NCI-H510A (cell line): ENCODE results near the gene PUS10.
"Not testable (repeated sequence)": the region's sequence is repeated elsewhere in the genome, so short reads cannot be mapped to it uniquely, and the experiment has no call there.

Source experiments
- DNase-seq: peaks from one replicate; lab custom pipeline; 2025; lab: John Stamatoyannopoulos, UW

PUS10 gene

DNA sequence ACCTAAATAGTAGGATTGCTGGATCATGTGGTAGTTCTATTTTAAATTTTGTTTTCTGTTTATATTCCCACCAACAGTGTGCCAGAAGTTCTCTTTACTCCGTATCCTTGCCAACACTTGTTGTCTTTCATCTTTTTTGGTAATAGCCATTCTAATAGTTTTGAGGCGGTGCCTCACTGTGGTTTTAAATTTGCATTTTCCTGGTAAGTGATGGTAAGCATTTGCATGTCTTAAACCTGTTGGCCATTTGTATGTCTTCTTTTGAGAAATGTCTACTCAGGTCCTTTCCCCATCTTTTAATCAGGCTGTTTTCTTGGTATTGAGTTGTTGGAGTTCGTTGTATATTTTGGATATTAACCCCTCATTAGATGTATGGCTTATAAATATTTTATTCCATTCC is 85.1 kb downstream of the PUS10 start:
- no peak for DNase-seq

DNA sequence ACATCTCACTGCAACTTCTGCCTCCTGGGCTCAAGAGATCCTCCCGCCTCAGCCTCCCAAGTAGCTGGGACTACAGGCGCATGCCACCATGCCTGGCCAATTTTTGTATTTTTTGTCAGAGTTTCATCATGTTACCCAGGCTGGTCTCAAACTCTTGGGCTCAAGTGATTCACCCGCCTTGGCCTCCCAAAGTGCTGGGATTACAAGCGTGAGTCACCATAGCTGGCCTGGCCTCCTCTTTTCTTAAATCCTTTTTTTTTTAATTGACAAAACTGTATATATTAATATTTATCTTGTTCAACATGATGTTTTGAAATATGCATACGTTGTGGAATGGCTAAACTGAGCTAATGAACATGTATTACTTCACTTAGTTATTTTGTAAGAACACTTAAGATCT is 86.0 kb downstream of the PUS10 start:
- DNase-seq: not testable (repeated sequence)

DNA sequence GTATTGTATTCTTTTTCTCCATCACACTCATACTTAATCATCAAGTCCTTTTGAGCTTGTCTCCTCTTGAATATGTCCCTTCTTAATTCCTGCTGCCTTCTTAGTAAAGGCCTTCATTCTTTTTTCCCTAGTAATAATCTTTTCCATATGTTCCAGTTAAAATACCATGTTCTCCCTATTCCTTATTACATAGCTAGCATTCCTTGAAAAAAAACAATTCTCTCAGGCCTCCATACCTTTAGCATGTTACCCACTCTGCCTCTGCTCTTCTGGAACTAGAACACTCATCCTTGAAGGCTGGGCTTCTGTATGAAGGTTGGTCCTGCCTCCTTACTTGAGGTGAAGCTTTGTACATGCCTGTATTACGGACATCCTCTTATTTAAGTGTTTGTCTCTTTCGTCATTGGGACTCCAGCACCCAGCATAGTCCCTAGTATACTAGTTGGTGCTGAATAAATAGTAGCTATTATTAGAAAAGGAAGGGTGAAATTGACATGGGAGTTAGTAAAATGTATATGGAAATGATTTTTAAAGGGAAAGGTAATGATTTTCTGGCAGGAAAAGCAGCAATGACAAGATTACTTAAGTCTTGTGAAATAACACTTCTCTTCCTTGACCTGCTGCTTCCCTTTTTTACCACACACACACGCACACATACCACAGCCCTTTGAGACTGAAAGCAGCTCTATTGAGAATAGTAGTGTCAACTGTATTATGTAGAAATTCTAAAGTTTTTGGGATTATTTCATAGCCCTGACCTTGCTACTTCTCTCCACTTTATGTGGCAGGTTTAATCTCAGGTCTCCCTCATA is 91.1 kb downstream of the PUS10 start:
- DNase-seq: no peak

DNA sequence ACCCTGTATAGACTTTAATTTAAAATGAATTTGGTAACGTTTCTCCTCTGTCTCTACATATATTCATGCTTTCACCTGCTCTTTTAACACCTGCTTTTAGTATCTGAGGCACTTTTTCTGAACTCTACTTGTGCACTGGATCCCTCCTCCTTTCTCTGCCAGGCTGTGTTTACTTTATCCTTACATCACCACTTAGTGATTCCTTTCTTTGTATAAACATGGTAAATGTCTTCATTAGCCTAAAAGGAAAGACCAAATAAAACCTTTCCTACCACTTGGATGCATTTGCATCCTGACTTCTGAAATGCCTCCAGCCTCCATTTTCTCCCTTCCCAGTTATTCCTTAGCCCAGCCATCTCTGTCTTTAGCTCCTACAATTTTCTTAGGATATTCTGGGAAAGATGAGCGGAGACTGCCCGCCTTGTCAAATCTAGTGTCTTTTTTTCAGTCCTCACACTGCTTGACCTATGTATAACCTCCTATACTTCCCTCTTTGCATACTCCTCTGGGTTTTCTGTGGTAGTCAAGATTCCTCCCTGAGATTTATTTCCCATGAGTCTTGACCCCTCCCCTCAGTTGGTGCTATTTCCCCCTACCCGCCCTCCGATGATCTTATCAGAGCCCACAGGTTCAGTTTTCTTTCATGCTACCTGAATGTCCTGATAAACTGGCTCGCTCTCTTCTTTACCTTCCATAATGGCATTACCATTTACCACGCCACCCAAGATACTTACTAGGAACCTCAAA is 91.9 kb downstream of the PUS10 start:
- DNase-seq: peak; percentile 12

DNA sequence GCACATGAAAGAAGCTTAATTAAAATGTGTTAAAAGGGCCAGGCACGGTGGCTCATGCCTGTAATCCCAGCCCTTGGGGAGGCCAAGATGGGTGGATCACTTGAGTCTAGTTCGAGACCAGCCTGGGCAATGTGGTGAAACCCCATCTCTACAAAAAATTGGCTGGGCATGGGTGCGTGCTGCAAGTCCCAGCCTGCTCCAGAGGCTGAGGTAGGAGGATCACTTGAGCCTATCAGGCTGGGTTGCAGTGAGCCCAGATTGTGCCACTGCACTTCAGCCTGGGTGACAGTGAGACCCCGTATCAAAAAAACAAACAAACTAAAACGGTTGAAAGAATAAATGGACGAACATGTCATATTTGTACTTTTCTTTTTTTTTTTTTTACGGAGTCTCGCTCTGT is 110.7 kb downstream of the PUS10 start:
- no peak for DNase-seq

DNA sequence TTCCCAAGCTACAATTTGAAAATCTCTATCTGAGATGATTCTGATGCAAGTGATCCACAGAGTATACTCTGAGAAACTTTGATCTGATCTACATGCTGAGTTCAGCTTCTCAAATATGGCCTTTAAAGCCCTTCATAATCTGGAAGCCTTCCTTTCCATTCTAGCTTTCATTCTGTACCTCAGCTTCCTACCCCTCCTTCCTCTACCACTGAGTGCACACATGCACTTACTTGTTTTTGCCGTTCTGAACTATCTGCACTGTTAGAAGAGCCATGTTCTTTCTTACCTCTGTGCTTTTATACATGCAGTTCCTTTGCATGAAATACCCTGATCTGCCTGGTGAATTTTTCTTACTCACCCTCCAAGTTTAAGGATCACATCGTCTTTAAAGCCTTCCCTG is 111.7 kb downstream of the PUS10 start:
- no peak for DNase-seq

DNA sequence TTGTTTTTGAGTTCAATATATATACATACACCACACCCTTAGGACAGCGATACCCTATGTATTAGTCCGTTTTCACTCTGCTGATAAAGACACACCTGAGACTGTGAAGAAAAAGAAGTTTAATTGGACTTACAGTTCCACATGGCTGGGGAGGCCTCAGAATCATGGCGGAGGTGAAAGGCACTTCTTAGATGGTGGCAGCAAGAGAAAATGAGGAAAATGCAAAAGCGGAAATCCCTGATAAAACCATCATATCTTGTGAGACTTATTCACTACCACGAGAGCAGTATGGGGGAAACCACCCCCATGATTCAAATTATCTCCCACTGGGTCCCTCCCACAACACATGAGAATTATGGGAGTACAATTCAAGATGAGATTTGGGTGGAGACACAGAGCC is 112.2 kb downstream of the PUS10 start:
- not testable (repeated sequence) for DNase-seq

DNA sequence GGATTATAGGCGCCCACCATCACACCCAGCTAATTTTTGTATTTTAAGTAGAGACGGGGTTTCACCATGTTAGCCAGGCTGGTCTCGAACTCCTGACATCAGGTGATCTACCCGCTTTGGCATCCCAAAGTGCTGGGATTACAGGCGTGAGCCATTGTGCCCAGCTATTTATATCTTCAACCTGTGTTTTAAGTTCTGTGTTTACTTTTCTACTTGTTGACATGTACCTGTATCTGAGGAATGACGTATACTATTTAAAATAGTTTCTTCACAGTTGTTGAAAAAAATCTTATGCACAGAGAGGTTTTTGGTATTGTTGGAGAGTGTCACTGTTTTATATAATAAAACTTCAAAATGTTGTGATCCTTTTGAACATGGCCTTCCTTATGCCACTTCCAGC is 116.8 kb downstream of the PUS10 start:
- not testable (repeated sequence) for DNase-seq

DNA sequence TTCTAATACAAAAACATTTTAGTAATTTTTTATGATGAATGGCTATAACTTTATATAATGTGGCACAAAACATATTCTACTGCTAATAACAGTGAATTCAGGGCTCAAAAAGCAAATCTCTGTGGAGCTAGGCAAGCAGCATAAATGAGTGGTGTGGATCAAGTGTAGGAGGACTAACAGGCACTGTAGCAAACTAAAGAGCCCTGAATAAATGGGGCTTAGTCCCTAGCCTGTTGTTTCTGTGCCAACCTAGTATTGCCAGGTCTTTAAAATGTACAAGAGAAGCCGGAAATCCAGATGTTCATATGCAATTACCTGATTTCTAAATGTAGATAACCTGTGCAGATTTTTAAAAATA is 118.2 kb downstream of the PUS10 start:
- DNase-seq: no peak

DNA sequence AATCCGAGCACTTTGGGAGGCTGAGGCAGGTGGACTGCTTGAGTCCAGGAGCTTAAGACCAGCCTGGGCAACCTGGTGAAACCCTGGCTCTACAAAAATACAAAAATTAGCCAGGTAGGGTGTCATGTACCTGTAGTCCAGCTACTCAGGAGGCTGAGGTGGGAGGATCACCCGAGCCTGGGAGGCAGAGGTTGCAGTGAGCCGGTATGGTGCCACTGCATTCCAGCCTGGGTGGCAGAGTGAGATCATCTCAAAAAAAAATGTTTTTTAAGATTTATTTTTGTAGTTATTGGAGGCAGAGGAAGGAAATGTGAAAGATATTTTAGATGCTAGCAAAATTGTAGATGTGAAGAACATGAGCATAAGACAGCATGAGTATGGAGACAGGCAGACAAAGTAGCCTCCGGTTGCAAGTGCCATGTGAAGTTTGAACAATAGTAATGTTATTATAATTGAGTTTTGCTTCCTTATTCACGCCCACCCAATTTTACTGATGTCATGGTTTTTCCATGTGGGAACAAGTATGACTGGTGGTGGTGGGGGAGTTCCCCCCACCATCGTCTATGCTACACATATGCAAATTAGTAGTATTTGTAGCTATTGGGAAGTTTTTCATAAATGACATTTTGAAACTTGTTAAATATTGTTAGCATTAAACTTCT is 118.7 kb downstream of the PUS10 start:
- no peak for DNase-seq

DNA sequence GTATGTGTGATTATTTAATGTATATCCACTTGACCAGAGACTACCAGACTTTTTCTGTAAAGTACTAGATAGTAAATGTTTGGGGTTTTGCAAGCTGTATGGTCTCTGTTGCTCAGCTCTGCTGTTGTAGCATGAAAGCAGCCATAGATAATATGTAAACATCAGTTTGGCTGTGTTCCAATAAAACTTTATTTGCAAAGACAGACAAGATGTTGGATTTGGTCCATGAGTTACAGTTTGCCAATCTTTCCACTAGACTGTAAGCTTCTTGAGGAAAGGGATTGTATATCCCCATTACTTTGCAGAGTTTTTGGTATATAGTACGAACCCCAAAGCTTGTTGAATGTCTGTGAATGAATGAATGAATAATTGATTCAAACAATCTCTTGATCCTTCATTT is 119.5 kb downstream of the PUS10 start:
- no peak for DNase-seq
